Posterior cingulate gyrus (tissue), 11 donors: Measurements from ENCODE around the gene MSL3.
A peak's percentile ranks its signal among the peaks of the same experiment; 100 is the strongest.

Experiments
- DNase-seq, 10 donors: peaks; one replicate each; pipeline versions ENCODE4 v3.0.0 to v3.0.0-alpha.2; 2020 to 2021; ENCODE audit warnings: mixed read lengths in 3 of 10
- intact Hi-C: fragments of 100-400 bp; cut with DNase I; formaldehyde crosslinking; loops from one replicate; pipeline ENCODE4 v1.15.1; 2023

Gene MSL3, protein sequence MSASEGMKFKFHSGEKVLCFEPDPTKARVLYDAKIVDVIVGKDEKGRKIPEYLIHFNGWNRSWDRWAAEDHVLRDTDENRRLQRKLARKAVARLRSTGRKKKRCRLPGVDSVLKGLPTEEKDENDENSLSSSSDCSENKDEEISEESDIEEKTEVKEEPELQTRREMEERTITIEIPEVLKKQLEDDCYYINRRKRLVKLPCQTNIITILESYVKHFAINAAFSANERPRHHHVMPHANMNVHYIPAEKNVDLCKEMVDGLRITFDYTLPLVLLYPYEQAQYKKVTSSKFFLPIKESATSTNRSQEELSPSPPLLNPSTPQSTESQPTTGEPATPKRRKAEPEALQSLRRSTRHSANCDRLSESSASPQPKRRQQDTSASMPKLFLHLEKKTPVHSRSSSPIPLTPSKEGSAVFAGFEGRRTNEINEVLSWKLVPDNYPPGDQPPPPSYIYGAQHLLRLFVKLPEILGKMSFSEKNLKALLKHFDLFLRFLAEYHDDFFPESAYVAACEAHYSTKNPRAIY

DNA sequence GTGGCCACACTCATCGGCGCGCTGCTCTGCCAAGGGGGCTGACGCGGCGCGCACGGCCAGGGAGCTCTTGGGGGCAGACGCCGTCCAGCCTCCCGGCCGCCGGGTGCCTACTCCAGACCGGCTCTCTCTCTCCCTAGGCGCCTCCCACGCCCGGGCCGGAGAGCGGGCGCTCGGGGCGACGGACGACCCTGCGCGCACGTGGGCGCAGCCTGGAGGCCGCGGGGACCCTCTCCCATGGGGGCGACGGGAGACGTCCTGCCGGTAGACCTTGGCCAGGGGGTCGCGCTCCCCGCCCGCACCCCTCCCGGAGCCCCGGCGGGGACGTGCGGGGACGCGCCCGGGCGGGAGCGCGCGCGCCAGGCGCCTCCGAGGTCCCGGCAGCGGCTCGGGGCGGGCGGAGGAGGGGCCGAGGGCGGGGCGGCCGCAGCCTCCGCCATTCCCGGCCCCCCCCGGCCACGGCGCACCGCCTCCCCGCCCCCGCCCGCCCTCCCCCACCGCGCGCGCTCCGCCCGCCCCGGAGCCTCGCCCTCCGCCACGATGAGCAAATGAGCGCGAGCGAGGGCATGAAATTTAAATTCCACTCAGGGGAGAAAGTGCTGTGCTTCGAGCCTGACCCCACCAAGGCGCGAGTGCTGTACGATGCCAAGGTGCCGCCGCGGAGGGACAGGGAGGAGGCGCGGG, at the start of gene MSL3:
Gene MSL3, plus strand, starts transcription at position 519 of the 681 bp plus-strand sequence. Its CDS starts 27 bp downstream, at position 546.
- DNase-seq = peak; percentile 11 to 94 (median 44)
- intact Hi-C loops = no loop called here

- intact Hi-C loops = loop anchor here (5.0 kb wide), 1 partner anchor 190 kb away; no protein-coding TSS in a partner anchor
- no peak for DNase-seq
Measured at GRCh38 chrX:11722304-11722703, 35.7 kb upstream of the MSL3 start.

DNA sequence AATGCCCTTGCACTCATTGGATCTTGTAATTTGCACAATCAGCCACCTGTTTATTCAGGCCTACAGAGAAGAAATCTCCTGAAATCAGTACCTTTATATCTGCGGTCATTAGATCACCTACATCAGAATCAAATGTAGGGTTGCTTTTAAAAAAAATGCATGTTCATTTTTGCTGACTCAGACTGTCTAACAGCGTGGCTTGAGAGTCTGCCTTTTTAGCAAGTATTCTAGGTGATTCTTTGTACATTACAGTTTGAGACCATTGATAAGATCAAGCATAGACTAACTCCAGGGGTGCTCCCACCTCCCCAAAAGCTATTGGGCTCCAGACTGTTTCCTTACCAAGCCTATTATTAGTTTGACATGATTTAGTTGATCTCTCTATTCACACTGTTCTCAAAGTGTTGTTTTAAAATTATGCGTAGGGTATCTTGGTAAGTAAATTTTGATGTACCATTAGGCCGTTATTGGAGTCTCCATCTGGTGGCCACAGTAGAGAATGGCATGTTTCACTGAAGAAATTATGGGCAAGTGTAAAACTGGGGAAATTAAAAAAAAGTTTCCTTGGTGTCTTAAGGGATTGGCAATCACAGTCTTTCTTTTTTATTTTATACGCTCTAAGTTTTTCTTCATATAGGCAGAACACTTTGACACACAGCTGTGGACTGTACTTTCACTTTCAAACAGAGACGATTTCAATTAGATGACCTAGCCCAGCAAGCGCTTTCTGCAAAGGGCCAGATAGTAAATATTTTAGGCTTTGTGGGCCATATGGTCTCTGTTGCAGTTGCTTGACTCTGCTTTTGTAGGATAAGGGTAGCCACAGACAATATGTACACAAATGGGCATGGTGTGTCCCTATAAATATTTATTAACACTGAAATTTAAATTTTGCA, 33.7 kb upstream of the MSL3 start:
- intact Hi-C loops = loop anchor here (5.0 kb wide), 1 partner anchor 192 kb away; no protein-coding TSS in a partner anchor
- no peak for DNase-seq

GRCh38 chrX:11725631-11726442, 32.2 kb upstream of the MSL3 start:
- DNase-seq = no peak
- intact Hi-C loops = no loop called here

GRCh38 chrX:11728556-11728955, 29.5 kb upstream of the MSL3 start:
- intact Hi-C loops = no loop called here
- no peak for DNase-seq

DNA sequence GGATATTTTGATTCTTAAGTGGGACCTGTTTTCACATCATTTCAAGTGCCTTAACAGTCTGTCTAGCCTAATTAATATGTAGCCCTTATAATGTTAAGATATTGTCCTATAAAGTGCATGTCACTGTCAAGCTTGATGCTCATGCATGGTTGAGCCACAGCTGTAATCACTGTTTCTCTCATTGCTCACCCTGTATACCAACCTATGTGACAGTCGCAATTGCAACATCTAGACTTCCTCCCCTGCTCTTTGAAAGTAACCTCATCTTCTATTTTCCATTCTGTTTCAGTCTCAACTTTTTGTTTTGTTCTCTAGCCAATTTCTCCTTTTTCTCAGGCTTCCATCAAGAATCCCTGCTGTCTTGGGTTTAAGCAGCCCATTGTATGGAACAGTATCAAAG, 24.4 kb upstream of the MSL3 start:
- intact Hi-C loops = no loop called here
- DNase-seq = no peak

- no peak for DNase-seq
- intact Hi-C loops = no loop called here
Measured at GRCh38 chrX:11739776-11740175, 18.3 kb upstream of the MSL3 start.

- intact Hi-C loops = no loop called here
- DNase-seq = no peak
Measured at GRCh38 chrX:11740794-11741193, 17.2 kb upstream of the MSL3 start.

DNA sequence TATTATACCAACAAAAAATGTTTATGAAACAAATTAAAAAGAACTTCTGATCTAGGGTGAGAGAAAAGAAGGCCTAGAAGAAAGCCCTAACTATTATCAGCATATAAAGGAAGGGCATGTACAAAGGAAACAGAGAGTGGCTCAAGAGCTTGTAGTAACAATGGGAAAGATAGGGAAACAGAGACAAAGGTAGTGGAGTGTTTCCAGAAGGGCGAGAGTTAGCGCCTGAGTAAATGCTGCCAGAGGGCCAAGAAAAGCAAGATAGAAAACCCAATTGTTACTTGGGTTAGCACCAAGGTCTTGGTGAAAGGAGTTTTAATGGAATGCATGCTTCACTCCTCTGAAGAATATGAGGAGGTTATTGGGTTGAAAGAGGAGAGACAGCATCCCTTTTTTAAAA, 16.5 kb upstream of the MSL3 start:
- DNase-seq = no peak
- intact Hi-C loops = no loop called here

DNA sequence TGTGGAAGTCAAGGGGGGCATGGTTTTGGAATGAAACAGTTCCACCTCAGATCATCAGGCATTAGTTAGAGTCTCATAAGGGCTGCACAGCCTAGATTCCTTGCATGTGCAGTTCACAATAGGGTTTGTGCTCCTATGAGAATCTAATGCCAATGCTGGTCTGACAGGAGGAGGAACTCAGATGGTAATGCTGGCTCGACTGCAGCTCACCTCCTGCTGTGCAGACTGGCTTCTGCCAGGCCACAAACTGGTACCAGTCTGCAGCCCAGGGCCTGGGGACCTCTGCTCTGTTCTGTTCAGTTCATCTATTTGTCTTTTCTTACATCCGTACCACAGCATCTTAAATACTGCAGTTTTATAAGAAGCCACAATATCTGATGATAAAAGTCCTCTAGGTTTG, 12.2 kb upstream of the MSL3 start:
- intact Hi-C loops = no loop called here
- no peak for DNase-seq

- intact Hi-C loops = no loop called here
- DNase-seq = no peak
Measured at GRCh38 chrX:11750046-11750445, 8.0 kb upstream of the MSL3 start.

DNA sequence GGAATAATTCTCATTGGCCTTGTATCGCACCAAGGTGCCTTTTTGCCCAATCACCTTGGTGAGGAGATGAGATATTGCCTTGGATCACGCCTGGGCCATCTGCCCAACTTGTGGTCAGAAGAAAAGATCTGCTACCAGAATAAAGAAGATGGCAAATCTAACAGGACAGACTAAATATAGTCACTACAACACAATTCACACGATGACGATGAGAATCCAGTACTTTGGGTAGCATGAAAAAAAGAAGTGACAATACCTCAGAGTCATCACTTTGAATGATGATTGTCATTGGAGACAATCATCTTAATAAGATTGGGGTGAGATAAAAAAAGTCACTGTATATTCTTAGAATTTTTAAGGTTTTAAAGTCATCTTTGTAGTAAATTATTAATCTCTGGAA, 7.3 kb upstream of the MSL3 start:
- intact Hi-C loops = no loop called here
- no peak for DNase-seq

DNA sequence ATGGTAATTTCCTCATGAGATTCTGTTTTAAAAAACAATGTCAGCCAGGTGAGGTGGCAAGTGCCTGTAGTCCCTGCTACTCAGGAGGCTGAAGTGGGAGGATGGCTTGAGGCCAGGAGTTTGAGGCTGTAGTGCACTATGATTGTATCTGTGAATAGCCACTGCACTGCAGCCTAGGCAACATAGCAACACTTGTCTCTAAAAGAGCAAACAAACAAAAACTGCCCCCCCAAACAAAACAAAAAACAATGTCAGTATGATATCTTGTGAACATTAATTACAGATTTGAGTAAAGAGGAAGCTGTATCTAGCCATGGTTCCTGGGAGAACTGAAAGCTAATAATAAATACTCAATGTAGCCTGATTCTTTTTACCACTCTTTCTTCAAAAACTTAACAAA, 6.8 kb upstream of the MSL3 start:
- no peak for DNase-seq
- intact Hi-C loops = no loop called here

GRCh38 chrX:11753668-11754067, 4.4 kb upstream of the MSL3 start:
- no peak for DNase-seq
- intact Hi-C loops = no loop called here

DNA sequence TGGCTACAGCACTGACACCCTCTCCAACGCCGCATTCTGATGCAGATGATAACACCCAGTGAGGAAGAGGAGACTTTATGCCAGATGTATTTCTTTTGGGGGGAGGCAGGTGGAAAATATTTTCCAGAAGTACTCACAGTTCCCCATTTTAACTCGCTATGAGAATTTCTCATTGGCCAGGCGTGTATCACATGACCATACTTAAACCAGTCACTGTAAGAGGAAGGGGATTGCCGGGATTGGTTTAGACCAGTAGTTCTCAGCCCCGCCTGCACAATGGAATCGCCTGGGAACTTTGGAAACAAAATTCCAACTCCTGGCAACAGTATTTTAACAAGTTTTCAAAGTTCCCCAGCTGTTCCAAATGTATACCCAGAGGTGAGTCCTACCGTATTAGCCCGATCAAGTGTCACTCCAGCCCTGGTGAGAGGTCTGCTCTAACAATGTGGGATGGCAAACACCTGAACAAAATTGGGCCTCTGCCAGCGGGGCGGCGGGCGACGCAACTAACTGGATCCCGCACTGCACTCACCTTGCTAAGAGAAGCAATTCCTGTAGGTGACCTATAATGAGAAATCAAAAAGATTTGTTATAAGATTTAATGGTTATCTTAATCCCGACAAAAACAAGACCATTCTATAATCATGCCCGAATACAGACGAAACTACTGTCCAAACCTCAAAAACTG, 2.9 kb upstream of the MSL3 start:
- DNase-seq = peak in 1 of 10 donors; percentile 67
- intact Hi-C loops = no loop called here

DNA sequence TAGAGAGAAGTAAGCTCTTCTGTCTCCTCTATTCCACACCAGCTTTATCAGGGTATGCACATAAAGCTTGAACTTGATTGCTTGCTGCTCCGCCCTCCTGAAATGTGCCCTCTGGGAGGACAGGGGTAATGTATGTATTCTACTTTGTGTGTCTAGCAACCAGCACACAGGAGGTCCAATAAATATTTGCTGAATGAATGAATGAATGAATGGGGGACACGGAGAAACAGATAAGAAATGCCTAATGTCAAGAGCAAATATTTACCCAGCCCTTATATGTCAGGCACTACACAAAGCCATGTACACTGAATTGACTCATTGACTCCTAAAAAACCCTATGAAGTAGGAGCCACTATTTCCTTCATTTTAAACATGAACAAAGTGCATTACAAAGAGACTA, 2.3 kb upstream of the MSL3 start:
- intact Hi-C loops = no loop called here

GRCh38 chrX:11756354-11757318, 1.4 kb upstream of the MSL3 start:
- intact Hi-C loops = no loop called here
- DNase-seq = no peak

More for the DNA sequence above, 2.3 kb upstream of the MSL3 start:
- DNase-seq = no peak

DNA sequence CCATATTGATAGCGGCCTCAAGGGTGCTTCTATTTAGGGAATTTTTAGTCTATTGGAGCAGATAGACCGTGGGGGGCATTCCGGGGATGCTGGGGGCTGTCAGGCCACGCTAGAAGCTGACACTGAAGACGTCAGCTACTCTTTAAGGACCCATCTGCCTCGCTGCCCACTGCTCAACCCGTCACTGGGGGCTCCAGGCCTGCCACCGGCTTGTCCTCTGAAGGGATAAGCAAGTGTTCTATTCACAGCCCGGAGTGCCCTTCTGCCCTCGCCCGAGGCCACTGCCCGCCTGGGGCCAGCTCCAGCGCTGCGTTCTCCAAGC, 679 bp upstream of the MSL3 start:
- intact Hi-C loops = no loop called here

More for the DNA sequence above, 679 bp upstream of the MSL3 start:
- peak in 2 of 10 donors; percentile 18 to 84 for DNase-seq
